ENCODE data around the gene SERF2.
"Not testable (repeated sequence)": the region's sequence is repeated elsewhere in the genome, so short reads cannot be mapped to it uniquely, and the experiment has no call there.

Gene SERF2

DNA sequence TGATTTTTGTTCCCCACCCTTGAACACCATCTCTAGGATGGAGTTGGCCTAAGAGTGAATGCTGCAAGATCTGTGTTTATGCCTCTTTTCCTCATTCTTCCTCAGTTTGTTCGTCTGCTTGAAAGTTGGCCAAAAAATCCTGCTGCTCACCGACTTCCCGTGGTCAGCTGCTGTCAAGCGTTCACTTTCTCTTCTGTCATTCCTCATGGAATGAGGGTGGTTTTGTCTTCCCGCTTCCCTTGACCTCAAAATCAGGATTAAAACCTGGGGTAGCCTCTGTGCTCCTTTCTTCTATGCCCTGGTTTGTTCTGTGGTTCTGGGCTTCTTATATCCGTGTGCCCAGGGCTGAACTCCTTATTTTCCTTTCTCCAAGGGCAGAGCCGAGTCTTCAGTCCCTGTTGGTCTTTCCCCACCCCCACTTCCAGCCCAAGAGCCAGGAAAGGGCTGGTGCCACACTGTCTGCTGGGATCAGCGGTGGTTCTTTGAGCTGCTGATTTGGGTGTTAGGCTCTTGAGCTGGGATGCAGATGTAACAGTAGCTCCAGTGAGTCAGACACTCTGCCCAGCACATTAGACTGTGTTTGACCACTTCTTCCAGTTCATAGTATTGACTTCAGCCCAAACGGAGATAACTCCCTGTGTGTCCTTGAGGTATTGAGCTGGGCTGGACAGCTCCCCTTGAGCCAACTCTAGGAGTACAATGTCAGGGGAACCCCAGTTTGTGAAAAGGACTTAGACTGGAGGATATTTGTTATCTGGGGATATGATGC, 2.3 kb downstream of the SERF2 start:
- no peak for DNase-seq

- DNase-seq: no peak
These were observed 3.1 kb downstream of the SERF2 start for GRCh38 chr15:43795197-43795596.

GRCh38 chr15:43795997-43796396, 3.9 kb downstream of the SERF2 start:
- DNase-seq: no peak

DNA sequence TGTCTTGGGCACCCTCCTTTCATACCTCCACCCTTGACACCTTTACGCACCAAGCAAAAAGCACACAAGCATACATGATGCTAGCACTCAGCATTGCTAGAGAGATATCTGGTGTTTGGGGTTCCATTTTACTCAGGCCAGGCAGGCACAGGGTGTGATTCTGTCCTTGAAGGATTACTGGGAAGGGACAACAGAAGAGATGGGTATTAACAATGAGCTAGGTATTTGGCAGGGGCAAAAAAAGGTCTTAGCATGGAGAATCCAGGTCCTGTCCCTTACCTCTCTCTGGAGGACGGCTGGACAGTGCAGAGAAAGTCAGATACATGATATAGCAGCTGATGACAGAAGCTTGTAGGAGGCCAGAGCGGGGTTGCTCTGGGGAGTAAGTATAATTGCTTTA, 4.4 kb downstream of the SERF2 start:
- DNase-seq: no peak

DNA sequence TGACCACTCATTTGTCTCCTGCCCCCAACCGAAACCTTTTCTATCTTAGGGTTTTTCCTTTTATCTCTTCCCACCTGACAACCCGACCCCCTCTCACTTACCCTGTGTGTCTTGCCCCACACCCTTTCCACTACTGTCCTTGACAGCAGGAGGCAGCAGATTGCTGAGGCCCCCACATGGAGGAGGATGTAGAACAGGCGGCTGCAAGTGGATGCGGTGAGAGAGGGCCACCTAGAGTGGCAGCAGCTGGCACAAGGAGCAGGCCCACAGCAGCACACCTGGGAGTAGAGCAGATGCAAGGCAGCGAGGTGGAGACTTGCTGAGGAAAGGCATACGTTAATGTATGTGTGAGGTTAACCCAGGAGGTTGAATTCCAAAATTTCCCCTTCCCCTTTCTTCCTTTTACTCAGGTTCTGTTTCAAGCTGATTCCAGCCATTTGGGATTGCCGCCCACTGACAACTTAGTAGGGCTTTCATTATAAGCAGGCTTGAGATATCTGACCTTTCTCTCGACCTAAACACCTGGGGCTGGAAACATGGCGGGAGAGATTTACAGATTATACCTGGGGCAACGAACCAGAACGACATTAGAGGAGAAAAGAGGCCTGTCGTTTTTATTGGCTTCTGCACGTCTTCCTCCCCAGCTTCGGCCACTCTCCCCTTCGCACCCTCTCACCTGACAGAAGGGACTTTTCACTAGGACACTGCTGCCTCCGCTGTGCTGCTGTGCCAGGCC, 7.3 kb downstream of the SERF2 start:
- DNase-seq: no peak

DNA sequence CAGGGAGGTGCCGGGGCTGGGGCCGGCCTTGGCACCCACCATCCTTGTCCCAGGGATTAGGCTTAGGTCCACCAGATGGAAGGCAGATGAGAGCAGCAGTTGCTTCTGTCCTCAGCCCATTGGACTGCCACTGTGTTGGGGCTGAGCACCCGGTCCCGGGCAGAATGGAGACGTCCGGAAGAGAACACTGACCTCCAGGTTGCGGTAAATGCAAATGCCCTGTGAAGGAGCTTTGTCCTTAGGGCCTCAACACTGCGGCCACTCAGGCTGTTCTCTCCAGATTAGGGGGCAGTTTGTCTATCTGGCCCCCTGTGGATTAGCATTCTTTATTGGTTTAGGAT, 7.8 kb downstream of the SERF2 start, which contains the start of gene SERINC4:
Gene SERINC4 (minus strand): TSS at position 276 of the 341 bp plus-strand sequence. CDS start 234 bp downstream, at position 42.
- no peak for DNase-seq

GRCh38 chr15:43800286-43801141, 8.4 kb downstream of the SERF2 start, which contains the start of gene HYPK:
TSS of gene HYPK (plus strand) at chr15:43800599. CDS start at chr15:43800623, 24 bp downstream.
- peak; percentile 87 for DNase-seq

GRCh38 chr15:43802676-43803075, 10.6 kb downstream of the SERF2 start:
- not testable (repeated sequence) for DNase-seq

- DNase-seq: no peak
These were observed 16.4 kb downstream of the SERF2 start for GRCh38 chr15:43808435-43808950.

GRCh38 chr15:43808960-43809678, 17.0 kb downstream of the SERF2 start:
- DNase-seq: no peak

DNA sequence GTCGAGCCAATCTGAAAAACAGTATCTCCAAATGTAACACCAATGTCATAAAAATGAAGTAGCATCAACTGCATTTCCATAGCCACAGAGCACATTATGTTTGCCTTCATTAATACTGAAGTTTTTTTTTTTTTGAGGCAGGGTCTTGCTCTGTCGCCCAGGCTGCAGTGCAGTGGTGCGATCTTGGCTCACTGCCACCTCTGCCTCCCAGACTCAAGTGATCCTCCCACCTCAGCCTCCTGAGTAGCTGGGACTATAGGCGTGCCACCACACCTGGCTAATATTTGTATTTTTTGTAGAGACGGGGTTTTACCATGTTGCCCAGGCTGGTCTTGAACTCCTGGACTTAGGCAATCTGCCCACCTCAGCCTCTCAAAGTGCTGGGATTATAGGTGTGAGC, 22.9 kb downstream of the SERF2 start:
- not testable (repeated sequence) for DNase-seq

GRCh38 chr15:43821505-43821904, 29.4 kb downstream of the SERF2 start:
- DNase-seq: no peak

DNA sequence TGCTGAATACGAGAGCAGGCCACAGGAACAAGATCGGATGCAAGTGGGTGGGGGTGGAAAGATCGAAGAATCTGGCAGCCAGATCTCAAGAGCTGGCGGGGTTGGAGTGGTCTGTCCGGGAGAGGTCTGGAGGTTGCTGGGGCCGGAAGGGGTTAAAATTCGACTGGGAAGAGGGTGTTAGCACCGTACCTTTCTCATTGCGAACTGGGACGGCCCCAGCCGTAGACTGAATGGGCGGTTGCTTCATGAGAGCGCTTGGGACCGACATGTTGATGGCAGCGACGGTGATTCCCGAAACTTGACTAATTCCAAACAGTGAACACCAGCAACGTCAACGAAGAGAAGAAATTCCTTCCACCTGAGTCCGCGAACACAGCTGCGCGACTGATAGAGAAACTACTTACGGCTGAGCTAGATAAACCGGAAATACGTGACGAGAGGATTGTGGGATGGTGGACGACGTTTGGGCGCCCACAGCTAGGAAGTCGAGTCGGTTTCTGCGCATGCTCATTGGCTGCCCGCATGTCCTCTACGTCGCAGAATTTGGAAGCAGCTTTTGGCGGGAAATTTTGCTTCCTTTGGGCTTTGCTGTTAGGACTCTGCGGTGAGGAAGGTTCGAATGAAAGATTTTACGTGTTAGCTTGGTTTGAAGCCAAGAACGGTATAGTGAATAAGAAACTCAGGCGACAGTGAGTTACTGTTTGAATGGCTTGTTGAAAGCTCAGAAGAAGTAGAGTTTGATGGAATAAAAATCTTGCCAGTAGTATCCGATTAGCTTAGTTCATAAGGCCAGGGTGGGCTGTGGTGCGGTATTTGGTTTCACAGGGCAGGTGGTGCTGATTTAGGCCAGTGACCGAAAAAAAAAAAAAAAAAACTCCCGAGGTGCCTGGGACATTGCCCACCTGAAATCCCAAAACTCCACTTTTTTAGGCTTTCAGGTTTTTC, 32.5 kb downstream of the SERF2 start, which contains the start of gene MFAP1:
Gene MFAP1 (minus strand): TSS at position 389 of the 945 bp plus-strand sequence. CDS start 121 bp downstream, at position 268.
- peak; percentile 90 for DNase-seq

DNA sequence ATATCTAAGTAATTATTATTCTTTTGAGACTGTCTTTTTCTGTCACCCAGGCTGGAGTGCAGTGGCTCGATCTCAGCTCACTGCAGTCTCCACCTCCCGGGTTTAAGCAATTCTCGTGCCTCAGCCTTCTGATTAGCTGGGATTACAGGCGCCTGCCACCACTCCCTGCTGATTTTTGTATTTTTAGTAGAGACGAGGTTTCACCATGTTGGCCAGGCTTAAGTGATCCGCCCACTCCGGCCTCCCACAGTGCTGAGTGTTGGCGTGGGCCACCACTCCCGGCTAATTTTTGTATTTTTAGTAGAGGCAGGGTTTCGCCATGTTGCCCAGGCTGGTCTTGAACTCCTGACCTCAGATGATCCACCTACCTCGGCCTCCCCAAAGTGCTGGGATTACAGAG, 33.2 kb downstream of the SERF2 start:
- DNase-seq: not testable (repeated sequence)

DNA sequence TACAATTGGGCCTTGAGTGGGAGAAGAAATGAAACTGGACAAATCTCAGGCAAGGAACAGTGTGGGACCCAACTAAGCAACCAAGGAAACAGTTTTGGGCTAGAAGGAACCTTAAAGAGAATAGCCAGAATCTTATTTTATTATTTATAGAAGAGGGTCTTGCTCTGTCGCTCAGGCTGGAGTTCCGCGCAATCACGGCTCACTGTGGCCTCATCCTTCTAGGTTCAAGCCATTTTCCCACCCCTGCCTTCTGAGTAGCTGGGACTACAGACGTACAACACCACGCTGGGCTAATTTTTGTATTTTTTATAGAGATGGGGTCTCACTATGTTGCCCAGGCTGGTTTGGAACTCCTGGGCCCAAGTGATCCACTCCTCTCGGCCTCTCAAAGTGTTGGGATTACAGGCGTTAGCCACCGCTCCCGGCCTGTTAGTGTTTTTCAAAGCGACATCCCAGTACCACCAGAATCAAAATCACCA, 33.9 kb downstream of the SERF2 start:
- no peak for DNase-seq

DNA sequence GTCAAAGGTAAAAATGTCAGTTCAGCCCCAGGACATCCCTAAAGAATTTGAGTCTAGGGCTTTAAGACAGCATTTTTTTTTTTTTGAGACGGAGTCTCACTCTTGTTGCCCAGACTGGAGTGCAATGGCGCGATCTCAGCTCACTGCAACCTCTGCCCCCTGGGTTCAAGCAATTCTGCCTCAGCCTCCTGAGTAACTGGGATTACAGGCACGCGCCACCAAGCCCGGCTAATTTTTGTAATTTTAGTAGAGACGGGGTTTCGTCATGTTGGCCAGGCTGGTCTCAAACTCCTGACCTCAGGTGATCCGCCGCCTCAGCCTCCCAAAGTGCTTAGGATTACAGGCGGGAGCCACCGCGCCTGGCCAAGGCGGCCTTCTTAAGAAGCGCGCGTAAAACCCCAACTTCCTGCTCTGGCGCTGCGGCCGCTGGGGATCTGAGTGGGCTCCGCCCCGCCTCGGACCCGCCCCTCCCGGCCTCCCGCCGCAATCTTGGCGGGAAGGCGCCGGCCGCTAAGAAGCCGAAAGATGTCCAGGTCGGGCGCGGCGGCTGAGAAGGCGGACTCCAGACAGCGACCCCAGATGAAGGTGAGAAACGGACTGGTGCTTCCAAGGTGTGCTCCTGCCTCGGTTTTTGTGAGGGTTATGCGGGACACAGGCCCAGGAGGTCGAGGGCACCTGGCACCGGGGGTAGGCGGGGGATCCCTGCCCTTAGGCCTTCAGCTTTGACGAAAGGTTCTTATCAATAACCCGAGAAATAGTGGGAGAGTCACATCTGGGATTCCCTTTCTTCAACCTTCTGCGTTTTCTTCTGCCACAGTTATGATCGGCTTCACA, 34.6 kb downstream of the SERF2 start, which contains the start of gene WDR76:
Gene WDR76 (plus strand): TSS at position 495 of the 834 bp plus-strand sequence. CDS start 31 bp downstream, at position 526.
- DNase-seq: peak; percentile 54

- no peak for DNase-seq
These were observed 36.0 kb downstream of the SERF2 start for GRCh38 chr15:43828061-43828657.

DNA sequence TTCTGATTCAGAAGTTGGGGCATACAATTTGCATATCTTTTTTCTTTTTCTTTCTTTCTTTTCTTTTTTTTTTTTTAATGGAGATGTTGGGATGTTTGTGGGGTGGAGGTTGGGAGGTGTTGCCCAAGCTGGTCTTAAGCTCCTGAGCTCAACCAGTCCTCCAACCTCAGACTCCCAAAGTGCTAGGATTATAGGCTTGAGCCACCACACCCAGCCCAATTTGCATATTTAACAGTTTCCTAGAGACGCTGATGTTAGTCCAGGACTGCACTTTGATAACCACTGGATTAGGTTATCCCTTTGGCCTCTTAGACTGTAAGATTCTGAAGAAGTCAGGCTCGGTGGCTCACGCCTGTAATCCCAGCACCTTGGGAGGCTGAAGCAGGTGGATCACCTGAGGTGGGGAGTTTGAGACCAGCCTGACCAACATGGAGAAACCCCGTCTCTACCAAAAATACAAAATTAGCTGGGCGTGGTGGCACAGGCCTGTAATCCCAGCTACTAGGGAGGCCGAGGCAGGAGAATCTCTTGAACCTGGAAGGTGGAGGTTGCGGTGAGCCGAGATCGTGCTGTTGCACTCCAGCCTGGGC, 37.9 kb downstream of the SERF2 start:
- not testable (repeated sequence) for DNase-seq
